A549 (cell line): Measurements from ENCODE around the gene GNAI2.

Source experiments
- CHD4 ChIP-seq: fragments of 200-600 bp; sonication (generic); IDR thresholded peaks from 2 replicates; pipeline ENCODE4 v1.6.1; 2016; ENCODE audit warnings: antibody characterized with exemption, mild to moderate bottlenecking, borderline replicate concordance
- EHMT2 ChIP-seq: fragments of 200-600 bp; sonication (generic); IDR thresholded peaks from 2 replicates; pipeline ENCODE4 v1.6.1; 2016; ENCODE audit warnings: antibody characterized with exemption, low read depth, mild to moderate bottlenecking, moderate library complexity
- EP300 ChIP-seq, 2 experiments: fragments of >200 bp; sonication (Bioruptor Twin); formaldehyde crosslinking; IDR thresholded peaks; 2 replicates in 1 of 2; 3 replicates in 1 of 2; pipeline ENCODE4 v1.6.1; 2016 to 2017
- JUNB ChIP-seq: fragments of >200 bp; sonication (Bioruptor Twin); formaldehyde crosslinking; IDR thresholded peaks from 2 replicates; pipeline ENCODE4 v1.6.1; 2016
- MAFK ChIP-seq: fragments of 450-650 bp; IDR thresholded peaks from 2 replicates; pipeline ENCODE4 v1.6.1; 2014; ENCODE audit not compliant: partially characterized antibody
- POLR2A ChIP-seq: IDR thresholded peaks from 2 replicates; pipeline ENCODE4 v1.6.1; 2012; ENCODE audit warnings: mild to moderate bottlenecking, low read length
- RNF2 ChIP-seq: fragments of 200-600 bp; sonication (generic); IDR thresholded peaks from 2 replicates; pipeline ENCODE4 v1.6.1; 2016; ENCODE audit warnings: low read depth, mild to moderate bottlenecking, antibody characterized with exemption, moderate library complexity, borderline replicate concordance
- TF ChIP-seq, protein P1 (sequence below): fragments of >200 bp; sonication (Bioruptor Twin); formaldehyde crosslinking; IDR thresholded peaks from 3 replicates; pipeline ENCODE4 v1.5.1; 2016
- TF ChIP-seq, protein P2 (sequence below): fragments of 200-600 bp; sonication (generic); IDR thresholded peaks from 2 replicates; pipeline ENCODE4 v1.6.1; 2016; ENCODE audit warnings: antibody characterized with exemption, mild to moderate bottlenecking, moderate library complexity

DNA sequence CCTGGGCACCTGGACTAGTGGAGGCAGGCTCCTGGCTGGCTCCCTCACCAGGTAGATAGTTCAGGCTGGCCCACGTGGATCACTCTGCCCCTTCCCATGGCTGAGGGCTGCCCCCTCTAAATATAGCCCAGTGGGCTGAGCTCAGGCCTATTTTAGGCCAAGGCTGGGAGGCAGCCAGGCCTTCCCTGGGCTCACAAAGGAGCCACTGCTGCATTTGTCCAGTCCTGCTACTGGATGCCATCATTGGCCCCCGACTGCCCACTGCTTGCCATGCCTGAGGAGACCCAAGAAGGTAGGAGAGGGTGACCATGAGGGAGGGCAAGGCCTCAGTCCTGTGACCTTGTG lies 42.8 kb downstream of the GNAI2 start, which contains the start of gene LSMEM2:
- TF ChIP-seq, protein P1, sequence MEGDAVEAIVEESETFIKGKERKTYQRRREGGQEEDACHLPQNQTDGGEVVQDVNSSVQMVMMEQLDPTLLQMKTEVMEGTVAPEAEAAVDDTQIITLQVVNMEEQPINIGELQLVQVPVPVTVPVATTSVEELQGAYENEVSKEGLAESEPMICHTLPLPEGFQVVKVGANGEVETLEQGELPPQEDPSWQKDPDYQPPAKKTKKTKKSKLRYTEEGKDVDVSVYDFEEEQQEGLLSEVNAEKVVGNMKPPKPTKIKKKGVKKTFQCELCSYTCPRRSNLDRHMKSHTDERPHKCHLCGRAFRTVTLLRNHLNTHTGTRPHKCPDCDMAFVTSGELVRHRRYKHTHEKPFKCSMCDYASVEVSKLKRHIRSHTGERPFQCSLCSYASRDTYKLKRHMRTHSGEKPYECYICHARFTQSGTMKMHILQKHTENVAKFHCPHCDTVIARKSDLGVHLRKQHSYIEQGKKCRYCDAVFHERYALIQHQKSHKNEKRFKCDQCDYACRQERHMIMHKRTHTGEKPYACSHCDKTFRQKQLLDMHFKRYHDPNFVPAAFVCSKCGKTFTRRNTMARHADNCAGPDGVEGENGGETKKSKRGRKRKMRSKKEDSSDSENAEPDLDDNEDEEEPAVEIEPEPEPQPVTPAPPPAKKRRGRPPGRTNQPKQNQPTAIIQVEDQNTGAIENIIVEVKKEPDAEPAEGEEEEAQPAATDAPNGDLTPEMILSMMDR = no peak
- TF ChIP-seq JUNB (no peak), POLR2A (no peak), RNF2 (no peak), MAFK (no peak), CHD4 (no peak), EHMT2 (no peak), EP300 (IDR thresholded peaks at IDR 0.05) (no peak)
- TF ChIP-seq, protein P2, sequence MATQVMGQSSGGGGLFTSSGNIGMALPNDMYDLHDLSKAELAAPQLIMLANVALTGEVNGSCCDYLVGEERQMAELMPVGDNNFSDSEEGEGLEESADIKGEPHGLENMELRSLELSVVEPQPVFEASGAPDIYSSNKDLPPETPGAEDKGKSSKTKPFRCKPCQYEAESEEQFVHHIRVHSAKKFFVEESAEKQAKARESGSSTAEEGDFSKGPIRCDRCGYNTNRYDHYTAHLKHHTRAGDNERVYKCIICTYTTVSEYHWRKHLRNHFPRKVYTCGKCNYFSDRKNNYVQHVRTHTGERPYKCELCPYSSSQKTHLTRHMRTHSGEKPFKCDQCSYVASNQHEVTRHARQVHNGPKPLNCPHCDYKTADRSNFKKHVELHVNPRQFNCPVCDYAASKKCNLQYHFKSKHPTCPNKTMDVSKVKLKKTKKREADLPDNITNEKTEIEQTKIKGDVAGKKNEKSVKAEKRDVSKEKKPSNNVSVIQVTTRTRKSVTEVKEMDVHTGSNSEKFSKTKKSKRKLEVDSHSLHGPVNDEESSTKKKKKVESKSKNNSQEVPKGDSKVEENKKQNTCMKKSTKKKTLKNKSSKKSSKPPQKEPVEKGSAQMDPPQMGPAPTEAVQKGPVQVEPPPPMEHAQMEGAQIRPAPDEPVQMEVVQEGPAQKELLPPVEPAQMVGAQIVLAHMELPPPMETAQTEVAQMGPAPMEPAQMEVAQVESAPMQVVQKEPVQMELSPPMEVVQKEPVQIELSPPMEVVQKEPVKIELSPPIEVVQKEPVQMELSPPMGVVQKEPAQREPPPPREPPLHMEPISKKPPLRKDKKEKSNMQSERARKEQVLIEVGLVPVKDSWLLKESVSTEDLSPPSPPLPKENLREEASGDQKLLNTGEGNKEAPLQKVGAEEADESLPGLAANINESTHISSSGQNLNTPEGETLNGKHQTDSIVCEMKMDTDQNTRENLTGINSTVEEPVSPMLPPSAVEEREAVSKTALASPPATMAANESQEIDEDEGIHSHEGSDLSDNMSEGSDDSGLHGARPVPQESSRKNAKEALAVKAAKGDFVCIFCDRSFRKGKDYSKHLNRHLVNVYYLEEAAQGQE = no peak
